ENCODE results near the gene FREM1. TPM values are rescaled to one million over a fixed set of nuclear protein-coding genes. Genes with fewer than 3 reads are reported as not detected.

Gene FREM1
- polyA plus RNA-seq (2012; rRNA removed), result 0.26 and 0.60 TPM in 2 replicates
- 0.39 and 1.0 TPM in 2 replicates for polyA plus RNA-seq (2012; cell fraction: cytosol; rRNA removed)
- polyA plus RNA-seq (2012; cell fraction: nucleus; rRNA removed), result 0.83 and 1.5 TPM in 2 replicates

GRCh38 chr9:14909961-14910805, at the start of gene FREM1:
TSS of gene FREM1 (minus strand) at chr9:14910428. CDS start at chr9:14868977, 41,451 bp downstream.
- no peaks in the 10 kb centered on the region for H3K9me3 ChIP-seq
- ChIA-PET CTCF (interaction anchor here (1.3 to 1.8 kb wide), 3 partner anchors 9 to 225 kb away, joined by 3 to 4 read pairs (median 4); no protein-coding TSS in a partner anchor), POLR2A (interaction anchor here (0.8 to 1.0 kb wide), 4 partner anchors 26 to 81 kb away, joined by 3 to 4 read pairs (median 4); no protein-coding TSS in a partner anchor)
- no peak within 1 kb of the TSS for H3K9ac ChIP-seq
- TF ChIP-seq MXI1 (IDR thresholded peaks at IDR 0.05; ENCODE audit: low read depth, low read length) (0 out of 2 replicates have a peak, but pooled peaks have one; percentile 30), TAF1 (IDR thresholded peaks at IDR 0.05; ENCODE audit: borderline replicate concordance, low read depth, low read length) (no peak), EP300 (IDR thresholded peaks at IDR 0.05; ENCODE audit: borderline replicate concordance in 1 of 2, low read depth in 1 of 2, low read length in 1 of 2) (no peak), RAD21 (IDR thresholded peaks at IDR 0.05; ENCODE audit: low read length) (no peak), MEF2A (IDR thresholded peaks at IDR 0.05; ENCODE audit: borderline replicate concordance, low read depth) (no peak), FOXJ3 (CRISPR knock-in tag; IDR thresholded peaks at IDR 0.05) (0 out of 2 replicates have a peak, but pooled peaks have one; percentile 20), RCOR1 (IDR thresholded peaks at IDR 0.05; ENCODE audit: low read length) (0 out of 2 replicates have a peak, but pooled peaks have one; percentile 16)
- TF ChIP-seq, protein P1, sequence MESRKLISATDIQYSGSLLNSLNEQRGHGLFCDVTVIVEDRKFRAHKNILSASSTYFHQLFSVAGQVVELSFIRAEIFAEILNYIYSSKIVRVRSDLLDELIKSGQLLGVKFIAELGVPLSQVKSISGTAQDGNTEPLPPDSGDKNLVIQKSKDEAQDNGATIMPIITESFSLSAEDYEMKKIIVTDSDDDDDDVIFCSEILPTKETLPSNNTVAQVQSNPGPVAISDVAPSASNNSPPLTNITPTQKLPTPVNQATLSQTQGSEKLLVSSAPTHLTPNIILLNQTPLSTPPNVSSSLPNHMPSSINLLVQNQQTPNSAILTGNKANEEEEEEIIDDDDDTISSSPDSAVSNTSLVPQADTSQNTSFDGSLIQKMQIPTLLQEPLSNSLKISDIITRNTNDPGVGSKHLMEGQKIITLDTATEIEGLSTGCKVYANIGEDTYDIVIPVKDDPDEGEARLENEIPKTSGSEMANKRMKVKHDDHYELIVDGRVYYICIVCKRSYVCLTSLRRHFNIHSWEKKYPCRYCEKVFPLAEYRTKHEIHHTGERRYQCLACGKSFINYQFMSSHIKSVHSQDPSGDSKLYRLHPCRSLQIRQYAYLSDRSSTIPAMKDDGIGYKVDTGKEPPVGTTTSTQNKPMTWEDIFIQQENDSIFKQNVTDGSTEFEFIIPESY (IDR thresholded peaks at IDR 0.05; ENCODE audit: borderline replicate concordance, low read depth), result no peak
- no peaks in the 10 kb centered on the region for H3K79me2 ChIP-seq (ENCODE audit: insufficient read depth)
- DNase-seq, result peak; percentile 58
- no peaks in the 10 kb centered on the region for H3K9me2 ChIP-seq
- H3K27ac ChIP-seq (ENCODE audit: low read depth in 2 of 2, low read length in 1 of 2), result peak within 1 kb of the TSS in 1 of 2 experiments; percentile 87; a peak in 2 of 4 replicates
- H3K27me3 ChIP-seq (ENCODE audit: insufficient read depth), result no peaks in the 10 kb centered on the region
- H3K36me3 ChIP-seq (replicated peaks in 1 of 2; ENCODE audit: control insufficient read depth in 1 of 2, insufficient read depth in 2 of 2, low read length in 1 of 2), result no peaks in the 10 kb centered on the region
- peak within 1 kb of the TSS; percentile 50; the same call in 1 of the 2 replicates for H2AFZ ChIP-seq (ENCODE audit: low read depth)
- 46% methylated on average over 18 of the region's 18 CpGs for WGBS (ENCODE audit: low lambda C conversion rate)
- no peaks in the 10 kb centered on the region for H4K20me1 ChIP-seq (ENCODE audit: insufficient read depth)
- no peaks in the 10 kb centered on the region for H3F3A ChIP-seq (replicated peaks; ENCODE audit: insufficient read depth)
- peak within 1 kb of the TSS; percentile 52; the same call in 1 of the 2 replicates for H3K4me2 ChIP-seq
- peaks cover 5 to 35% of the 10 kb centered on the region in 2 experiments for H3K4me1 ChIP-seq (ENCODE audit: control insufficient read depth in 1 of 2, insufficient read depth in 2 of 2, low read depth in 1 of 2, low read length in 1 of 2)
- H3K4me3 ChIP-seq (ENCODE audit: low read depth in 2 of 2, low read length in 1 of 2), result peak within 1 kb of the TSS; percentile 5 to 31; a peak in 1 of 4 replicates

- no peak overlapping the region for H2AFZ ChIP-seq (ENCODE audit: low read depth)
- TF ChIP-seq NFIC (IDR thresholded peaks at IDR 0.05; ENCODE audit: borderline replicate concordance) (no peak), TCF12 (IDR thresholded peaks at IDR 0.05) (no peak), EP300 (IDR thresholded peaks at IDR 0.05; ENCODE audit: borderline replicate concordance in 1 of 2, low read depth in 1 of 2, low read length in 1 of 2) (no peak), NRF1 (IDR thresholded peaks at IDR 0.05; ENCODE audit: low read depth, low read length) (no peak), TAF1 (IDR thresholded peaks at IDR 0.05; ENCODE audit: borderline replicate concordance, low read depth, low read length) (no peak), GABPA (IDR thresholded peaks at IDR 0.05; ENCODE audit: low read depth) (no peak), SMC3 (IDR thresholded peaks at IDR 0.05; ENCODE audit: low read depth, low read length) (no peak), ELF1 (IDR thresholded peaks at IDR 0.05) (no peak), EZH2phosphoT487 (IDR thresholded peaks at IDR 0.05; ENCODE audit: borderline replicate concordance, low read depth) (no peak)
- TF ChIP-seq, protein P2, sequence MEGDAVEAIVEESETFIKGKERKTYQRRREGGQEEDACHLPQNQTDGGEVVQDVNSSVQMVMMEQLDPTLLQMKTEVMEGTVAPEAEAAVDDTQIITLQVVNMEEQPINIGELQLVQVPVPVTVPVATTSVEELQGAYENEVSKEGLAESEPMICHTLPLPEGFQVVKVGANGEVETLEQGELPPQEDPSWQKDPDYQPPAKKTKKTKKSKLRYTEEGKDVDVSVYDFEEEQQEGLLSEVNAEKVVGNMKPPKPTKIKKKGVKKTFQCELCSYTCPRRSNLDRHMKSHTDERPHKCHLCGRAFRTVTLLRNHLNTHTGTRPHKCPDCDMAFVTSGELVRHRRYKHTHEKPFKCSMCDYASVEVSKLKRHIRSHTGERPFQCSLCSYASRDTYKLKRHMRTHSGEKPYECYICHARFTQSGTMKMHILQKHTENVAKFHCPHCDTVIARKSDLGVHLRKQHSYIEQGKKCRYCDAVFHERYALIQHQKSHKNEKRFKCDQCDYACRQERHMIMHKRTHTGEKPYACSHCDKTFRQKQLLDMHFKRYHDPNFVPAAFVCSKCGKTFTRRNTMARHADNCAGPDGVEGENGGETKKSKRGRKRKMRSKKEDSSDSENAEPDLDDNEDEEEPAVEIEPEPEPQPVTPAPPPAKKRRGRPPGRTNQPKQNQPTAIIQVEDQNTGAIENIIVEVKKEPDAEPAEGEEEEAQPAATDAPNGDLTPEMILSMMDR (IDR thresholded peaks at IDR 0.05), result no peak
- TF ChIP-seq, protein P3, sequence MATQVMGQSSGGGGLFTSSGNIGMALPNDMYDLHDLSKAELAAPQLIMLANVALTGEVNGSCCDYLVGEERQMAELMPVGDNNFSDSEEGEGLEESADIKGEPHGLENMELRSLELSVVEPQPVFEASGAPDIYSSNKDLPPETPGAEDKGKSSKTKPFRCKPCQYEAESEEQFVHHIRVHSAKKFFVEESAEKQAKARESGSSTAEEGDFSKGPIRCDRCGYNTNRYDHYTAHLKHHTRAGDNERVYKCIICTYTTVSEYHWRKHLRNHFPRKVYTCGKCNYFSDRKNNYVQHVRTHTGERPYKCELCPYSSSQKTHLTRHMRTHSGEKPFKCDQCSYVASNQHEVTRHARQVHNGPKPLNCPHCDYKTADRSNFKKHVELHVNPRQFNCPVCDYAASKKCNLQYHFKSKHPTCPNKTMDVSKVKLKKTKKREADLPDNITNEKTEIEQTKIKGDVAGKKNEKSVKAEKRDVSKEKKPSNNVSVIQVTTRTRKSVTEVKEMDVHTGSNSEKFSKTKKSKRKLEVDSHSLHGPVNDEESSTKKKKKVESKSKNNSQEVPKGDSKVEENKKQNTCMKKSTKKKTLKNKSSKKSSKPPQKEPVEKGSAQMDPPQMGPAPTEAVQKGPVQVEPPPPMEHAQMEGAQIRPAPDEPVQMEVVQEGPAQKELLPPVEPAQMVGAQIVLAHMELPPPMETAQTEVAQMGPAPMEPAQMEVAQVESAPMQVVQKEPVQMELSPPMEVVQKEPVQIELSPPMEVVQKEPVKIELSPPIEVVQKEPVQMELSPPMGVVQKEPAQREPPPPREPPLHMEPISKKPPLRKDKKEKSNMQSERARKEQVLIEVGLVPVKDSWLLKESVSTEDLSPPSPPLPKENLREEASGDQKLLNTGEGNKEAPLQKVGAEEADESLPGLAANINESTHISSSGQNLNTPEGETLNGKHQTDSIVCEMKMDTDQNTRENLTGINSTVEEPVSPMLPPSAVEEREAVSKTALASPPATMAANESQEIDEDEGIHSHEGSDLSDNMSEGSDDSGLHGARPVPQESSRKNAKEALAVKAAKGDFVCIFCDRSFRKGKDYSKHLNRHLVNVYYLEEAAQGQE (IDR thresholded peaks at IDR 0.05; ENCODE audit: low read depth, low read length), result no peak
- TF ChIP-seq, protein P4, sequence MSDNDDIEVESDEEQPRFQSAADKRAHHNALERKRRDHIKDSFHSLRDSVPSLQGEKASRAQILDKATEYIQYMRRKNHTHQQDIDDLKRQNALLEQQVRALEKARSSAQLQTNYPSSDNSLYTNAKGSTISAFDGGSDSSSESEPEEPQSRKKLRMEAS (IDR thresholded peaks at IDR 0.05; ENCODE audit: low read depth), result no peak
Observed at GRCh38 chr9:14958989-14959388, 48.8 kb upstream of the FREM1 start.

More at GRCh38 chr9:14958989-14959388, 48.8 kb upstream of the FREM1 start:
- H3K4me2 ChIP-seq, result no peak overlapping the region
- H3K9me2 ChIP-seq, result no peaks in the 10 kb centered on the region
- no peaks in the 10 kb centered on the region for H3K36me3 ChIP-seq (replicated peaks in 1 of 2; ENCODE audit: control insufficient read depth in 1 of 2, insufficient read depth in 2 of 2, low read length in 1 of 2)
- no peak for DNase-seq
- no peaks in the 10 kb centered on the region for H3K9me3 ChIP-seq
- H3K79me2 ChIP-seq (ENCODE audit: insufficient read depth), result no peaks in the 10 kb centered on the region
- POLR2A ChIA-PET, result no interaction called here
- H3K27me3 ChIP-seq (ENCODE audit: insufficient read depth), result no peaks in the 10 kb centered on the region
- H3K4me3 ChIP-seq (ENCODE audit: low read depth in 2 of 2, low read length in 1 of 2), result no peak overlapping the region
- no peak overlapping the region for H3K9ac ChIP-seq
- H3K27ac ChIP-seq (ENCODE audit: low read depth in 2 of 2, low read length in 1 of 2), result peak overlapping the region in 1 of 2 experiments; percentile 20; a peak in 1 of 4 replicates
- H4K20me1 ChIP-seq (ENCODE audit: insufficient read depth), result no peaks in the 10 kb centered on the region
- peaks cover 5 to 23% of the 10 kb centered on the region in 2 experiments; a peak in 3 of 4 replicates for H3K4me1 ChIP-seq (ENCODE audit: control insufficient read depth in 1 of 2, insufficient read depth in 2 of 2, low read depth in 1 of 2, low read length in 1 of 2)
- no peaks in the 10 kb centered on the region for H3F3A ChIP-seq (replicated peaks; ENCODE audit: insufficient read depth)
- CTCF ChIA-PET, result no interaction called here
